ENCODE results near the gene AIG1.
A peak's percentile ranks its signal among the peaks of the same experiment; 100 is the strongest.
"Not testable (repeated sequence)": the region's sequence is repeated elsewhere in the genome, so short reads cannot be mapped to it uniquely, and the experiment has no call there.

The AIG1 gene

DNA sequence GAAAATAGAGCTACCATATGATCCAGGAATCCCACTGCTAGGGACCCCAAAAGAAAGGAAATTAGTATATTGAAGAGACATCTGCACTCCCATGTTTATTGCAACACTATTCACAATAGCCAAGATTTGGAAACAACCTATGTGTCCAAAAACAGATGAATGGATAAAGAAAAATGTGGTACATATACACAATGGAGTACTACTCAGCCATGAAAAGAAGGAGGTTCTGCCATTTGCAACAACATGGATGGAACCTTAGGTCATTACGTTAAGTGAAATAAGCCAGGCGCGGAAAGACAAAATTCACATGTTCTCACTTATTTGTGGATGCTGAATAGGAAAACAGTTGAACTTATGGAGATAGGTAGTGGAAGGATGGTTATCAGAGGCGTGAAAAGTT is 252.5 kb downstream of the AIG1 start:
- no peak for DNase-seq (ENCODE audit: low read depth in 1 of 2, low spot score in 1 of 2)

DNA sequence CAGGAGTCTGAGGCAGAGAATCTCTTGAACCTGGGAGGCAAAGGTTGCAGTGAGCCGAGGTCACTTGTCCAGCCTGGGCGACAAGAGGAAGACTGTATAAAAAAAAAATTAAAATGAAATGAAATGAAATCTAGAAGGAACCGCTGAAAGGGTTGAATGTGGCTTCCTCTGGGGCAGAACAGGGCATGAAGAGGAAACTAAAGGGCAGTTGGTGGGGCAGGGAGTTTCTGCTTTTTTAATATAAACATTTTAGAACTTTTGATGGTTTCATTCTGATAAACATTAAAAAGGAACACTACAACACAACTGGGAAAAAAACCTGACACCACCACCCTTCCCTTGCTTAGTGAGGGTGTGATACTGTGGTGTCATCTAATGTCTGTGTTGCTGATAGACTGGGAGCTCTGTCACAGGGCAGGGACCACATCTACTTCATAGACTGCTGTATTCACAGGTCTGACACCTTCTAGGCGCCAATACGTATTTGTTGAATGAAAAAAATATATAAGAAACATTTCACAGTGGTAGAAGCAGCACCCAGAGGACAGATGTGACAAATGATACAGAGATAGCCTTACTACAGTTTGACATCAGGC is 260.9 kb downstream of the AIG1 start:
- DNase-seq (ENCODE audit: low read depth in 1 of 2, low spot score in 1 of 2), result no peak

DNA sequence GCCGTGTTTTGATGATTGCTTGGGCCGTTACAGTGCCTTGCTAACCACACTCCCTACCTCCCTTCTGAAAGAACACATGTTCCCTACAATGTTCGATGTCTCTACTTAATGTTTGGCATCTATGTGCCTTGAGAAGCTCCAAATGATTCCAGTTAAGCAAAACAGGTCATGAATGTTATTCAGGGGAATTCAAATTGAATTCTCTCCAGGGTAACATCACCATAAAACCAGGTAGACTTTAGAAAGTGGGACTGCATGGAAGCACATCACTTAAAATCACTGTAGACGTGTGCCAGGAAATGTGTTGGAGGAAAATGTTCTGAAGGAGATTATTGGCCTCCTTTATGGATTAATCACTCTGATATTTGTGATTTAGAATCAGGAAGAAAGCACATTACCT is 261.7 kb downstream of the AIG1 start:
- no peak for DNase-seq (ENCODE audit: low read depth in 1 of 2, low spot score in 1 of 2)

DNA sequence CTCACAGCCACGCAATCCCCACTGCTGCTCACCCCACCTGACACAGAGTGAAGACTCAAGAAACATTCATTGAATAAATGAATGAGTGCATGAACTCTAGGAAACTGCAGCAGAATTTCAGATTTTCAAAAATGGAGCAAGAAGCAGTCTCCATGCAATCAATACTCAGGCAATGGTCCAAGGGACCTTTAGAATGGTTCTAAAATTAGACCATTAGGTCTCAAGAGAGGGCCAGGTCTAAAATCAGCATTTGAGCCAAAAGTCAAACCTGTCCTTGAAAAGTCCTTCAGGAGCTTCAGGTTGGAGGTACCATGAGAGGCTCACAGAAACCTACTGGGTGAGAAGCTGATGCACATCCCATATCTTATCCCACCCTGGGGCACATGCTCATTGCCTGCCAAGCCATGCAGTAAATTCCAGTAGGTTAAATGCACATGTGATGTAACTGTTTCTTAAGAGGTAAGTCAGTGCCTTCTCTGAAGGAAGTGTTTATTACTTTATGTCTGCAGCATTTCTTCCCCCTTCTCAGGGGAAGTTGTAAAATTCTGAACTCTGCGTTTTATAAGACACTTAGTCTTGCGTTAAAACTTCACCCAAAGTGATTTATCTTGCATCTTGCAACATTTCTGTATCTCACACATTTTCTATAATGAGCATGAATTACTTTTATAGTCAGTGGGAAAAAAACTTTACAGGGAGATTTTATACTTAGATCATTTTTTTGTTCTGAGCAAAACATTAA is 263.2 kb downstream of the AIG1 start:
- no peak for DNase-seq (ENCODE audit: low read depth in 1 of 2, low spot score in 1 of 2)

DNA sequence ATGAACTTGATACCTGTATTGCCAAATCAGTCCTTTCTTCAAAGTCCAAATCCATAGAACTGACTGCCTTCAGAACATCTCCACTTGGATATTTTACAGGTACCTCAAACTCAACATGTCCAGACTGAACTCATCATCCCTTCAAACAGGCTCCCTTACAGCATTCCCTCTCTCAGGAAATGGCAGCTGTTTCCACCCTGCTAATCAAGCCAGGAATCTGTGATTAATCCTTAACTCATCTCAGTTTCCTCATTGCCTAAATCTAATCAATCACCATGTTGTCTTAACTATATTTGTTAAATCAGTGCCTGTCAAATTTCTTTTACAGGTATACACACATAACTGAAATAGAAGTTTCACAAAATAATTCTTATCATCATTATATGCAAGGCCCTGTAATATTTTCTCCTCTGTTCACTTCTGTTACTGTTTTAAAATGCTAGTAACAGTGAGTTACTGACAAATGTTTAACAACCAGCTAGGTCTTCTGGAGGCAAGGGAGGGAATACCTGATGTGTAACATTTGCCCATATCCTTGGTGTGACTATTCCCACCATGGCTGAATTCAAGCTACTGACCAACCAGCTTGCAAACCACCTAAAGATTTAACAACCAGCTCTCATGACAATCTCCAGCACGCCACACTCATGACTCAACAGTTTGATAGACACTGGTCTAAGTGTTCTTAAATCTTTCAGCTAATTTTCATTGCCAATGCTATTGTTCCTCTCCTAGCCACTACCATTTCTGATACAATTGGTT is 264.9 kb downstream of the AIG1 start:
- DNase-seq (ENCODE audit: low read depth in 1 of 2, low spot score in 1 of 2), result no peak

DNA sequence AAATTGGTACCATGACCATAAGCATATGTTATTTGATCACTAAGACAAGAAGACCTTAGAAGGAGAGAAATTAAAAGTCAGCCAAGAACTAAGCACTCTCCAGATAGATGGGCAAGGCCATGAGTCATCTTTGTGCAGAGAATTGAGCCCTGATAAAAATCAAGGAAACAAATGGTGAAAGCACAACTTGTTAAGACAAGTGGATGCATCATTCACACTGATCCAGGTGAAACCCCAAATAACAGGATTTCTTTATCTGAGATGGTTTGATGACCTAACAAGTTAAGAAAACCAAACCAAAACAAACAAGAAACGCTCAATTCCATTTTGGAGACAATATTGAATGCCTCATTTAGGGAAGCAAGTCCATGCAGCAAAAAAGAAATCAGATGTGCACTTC is 268.2 kb downstream of the AIG1 start:
- no peak for DNase-seq (ENCODE audit: low read depth in 1 of 2, low spot score in 1 of 2)

DNA sequence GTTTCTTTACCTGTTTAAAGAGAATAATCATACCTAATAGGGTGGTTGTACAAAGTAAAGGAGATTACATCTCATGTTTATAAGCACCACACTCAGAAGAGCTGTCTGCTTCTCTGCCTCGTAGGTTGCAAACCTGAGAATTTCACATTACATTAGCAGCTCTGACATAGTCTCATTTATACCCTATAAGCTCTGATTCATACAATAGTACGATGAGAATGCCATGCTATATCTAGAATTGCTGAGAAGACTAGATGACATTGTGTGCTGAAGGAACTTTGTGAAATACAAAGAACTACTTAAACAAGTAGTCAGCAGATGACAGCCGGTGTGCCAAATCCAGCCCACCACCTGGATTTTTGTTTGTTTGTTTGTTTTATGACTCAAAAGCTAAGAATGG is 268.6 kb downstream of the AIG1 start:
- no peak for DNase-seq (ENCODE audit: low read depth in 1 of 2, low spot score in 1 of 2)

DNA sequence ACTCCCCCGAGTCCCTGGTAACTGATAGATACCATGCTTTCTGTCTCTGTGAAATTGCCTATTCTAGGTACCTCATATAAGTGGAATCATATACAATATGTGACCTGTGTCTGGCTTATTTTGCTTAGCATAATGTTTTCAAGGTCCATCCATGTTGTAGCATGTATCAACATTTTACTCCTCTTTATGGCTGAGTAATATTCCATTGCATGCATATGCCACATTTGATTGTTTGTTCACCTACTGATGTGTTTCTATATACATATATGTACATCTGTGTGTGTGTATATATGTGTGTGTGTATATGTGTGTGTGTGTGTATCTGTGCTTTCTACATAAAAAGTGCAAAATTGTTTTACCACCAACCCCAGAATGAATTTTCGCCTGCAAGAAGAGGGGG is 270.7 kb downstream of the AIG1 start:
- no peak for DNase-seq (ENCODE audit: low read depth in 1 of 2, low spot score in 1 of 2)

DNA sequence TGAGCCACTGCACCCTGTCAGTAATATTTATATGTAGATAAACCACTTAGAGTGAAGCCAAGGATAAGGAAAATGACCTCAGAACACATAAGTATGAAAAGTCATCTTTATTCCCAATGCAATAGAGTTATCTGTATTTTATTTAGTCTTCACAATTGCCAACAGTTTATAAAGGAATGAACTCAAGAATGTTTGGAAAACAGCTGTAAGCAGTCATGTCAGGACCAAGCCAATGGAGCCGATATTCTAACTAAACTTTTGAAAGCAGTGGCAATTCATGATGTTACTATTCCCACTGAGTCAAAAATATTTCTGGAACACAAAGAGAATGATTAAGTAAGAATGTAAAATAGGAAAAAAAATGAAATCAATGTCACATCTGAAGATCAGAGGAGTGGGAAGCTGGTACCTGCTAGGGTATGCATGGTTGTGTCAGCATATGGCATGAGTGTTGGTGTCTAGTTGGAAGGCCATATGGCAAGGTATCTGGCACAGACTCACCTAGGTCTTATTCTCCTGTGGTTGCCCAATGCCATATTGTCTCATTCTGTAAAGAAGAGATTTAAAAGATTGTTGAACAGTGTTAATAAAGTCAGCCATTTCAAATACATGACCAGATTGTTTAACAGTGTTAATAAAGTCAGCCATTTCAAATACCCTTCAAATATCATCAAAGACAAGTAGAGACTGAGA is 271.6 kb downstream of the AIG1 start:
- no peak for DNase-seq (ENCODE audit: low read depth in 1 of 2, low spot score in 1 of 2)

DNA sequence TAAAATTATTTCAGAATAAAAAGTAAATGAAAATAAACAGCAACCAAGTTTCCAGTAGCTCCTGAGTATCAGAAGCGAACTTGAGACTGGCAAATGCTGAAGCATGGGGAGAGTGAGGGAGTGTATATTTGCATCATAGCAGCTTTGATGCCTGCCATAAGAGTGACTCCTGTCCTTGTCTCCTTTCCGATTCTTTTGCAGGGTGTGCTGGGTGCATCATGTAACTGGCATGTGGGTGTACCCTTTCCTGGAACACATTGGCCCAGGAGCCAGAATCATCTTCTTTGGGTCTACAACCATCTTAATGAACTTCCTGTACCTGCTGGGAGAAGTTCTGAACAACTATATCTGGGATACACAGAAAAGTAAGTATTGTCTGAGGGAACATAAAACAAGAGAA is 272.4 kb downstream of the AIG1 start:
- no peak for DNase-seq (ENCODE audit: low read depth in 1 of 2, low spot score in 1 of 2)

DNA sequence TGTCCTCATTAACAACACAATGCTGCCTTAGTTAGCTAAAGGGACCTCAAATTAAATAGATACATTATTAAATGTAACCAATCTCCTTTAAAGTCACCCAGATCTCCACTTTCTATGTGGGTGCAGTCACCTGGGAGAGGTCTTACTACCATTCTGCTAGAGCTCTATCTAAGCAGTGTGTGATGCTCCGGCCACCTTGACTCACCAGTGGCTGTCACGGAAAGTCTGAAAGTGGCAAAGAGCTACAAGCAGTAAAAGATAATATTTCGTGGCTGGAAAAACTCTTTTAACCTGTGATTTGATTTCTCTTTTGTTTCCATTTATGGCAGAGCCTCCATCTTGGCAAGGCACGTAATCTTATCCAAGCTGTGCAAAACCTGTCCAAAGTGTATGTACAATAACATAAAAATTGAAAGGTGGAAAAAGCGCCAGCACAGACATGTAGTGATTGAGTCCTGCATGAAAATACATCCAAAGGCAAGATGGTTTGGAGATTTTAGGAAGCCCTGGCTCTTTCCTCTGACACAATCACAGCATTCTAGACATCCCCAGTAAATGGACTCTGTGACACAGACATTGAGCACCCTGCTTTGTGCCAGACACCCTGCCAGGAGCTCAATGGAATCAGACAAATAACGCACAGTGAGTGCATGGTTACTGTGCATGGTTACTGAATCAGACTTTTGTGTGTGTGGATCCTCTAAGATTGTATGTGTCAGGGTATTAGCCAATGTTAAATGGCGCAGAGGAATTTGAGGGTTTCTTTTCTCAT is 273.2 kb downstream of the AIG1 start:
- peak in 1 of 2 donors; percentile 1 for DNase-seq (ENCODE audit: low read depth in 1 of 2, low spot score in 1 of 2)

DNA sequence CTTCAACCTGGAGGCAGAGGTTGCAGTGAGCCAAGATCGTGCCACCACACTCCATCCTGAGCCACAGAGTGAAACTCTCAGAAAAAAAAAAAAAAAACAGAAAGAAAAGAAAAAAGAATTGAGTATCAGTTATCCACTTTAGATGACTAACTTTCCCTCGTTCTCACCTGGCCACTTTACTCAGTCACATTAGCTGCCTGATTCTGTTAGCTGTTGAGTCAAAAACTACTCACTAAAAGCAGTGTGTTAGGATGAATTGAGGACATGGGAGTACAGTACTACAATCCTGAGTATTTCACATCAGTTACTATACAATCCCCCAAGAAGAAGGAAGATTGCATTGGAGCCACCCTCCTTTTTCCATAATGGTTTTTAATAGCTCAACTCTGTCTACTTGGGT is 275.2 kb downstream of the AIG1 start:
- DNase-seq (ENCODE audit: low read depth in 1 of 2, low spot score in 1 of 2), result no peak

DNA sequence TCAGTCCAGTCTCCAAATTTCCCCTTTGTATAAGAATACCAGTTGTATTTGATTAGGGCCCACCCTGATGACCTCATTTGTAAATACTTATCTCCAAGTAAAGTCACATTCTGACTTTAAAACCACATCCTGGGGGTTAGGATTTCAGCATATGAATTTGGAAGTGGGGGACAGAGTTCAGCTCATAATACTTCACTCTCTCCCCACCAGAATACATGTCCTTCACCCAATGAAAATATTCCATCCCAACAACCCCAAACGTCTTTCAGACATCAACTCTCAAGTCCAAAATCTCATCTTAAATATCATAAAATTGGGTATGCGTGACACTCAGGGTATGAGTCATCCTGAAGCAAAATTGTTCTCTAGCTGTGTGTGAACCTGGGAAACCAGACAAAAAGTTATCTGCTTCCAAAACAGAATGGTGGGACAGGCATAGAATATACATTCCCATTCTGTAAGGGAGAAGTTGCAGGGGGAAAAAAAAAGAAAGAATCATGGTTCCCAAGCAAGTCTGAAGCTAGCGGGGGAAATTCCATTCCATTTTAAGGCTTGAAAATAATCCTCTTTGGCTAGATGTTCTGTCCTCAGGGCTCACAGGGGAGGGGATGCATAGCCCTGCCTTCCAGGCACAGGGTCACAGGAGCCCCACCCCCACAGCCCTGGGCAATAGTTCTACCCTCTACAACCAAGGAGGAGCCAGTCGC is 275.9 kb downstream of the AIG1 start:
- no peak for DNase-seq (ENCODE audit: low read depth in 1 of 2, low spot score in 1 of 2)

DNA sequence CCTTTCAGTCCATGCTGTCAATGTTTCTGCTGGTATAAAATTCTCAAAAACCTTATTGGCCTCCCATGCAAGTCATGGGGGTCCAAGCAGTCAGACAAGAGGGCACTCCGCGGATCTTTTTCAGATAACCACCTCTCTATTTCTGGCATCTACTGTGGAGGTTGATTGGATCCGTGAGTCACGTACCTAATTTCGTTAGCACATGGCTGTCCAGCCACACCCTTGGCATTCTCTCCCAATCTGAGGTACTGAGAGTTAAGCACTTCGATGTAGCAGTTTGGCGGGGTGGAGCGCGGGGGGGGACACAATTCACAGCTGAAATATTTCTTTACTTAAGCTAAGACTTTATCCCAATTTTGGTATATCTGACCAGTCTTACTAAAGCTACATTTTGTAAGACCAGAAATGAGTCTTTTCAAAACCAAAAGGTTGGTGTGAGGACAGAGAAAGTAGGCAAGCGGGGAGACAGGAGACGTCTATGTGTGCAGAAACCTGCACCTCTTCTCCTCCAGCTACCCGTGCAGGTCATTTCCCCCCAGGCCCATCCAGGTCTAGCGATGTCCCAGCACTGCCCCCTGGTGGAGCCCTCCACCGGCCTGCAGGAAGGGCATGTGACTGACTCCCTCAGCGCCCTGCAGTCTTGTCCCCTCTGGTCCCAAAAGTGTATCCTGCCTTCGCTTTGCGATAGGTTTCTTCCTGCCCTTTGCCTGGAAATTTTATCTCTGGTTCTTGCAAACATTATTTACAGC is 276.7 kb downstream of the AIG1 start:
- DNase-seq (ENCODE audit: low read depth in 1 of 2, low spot score in 1 of 2), result peak; percentile 20 to 52

DNA sequence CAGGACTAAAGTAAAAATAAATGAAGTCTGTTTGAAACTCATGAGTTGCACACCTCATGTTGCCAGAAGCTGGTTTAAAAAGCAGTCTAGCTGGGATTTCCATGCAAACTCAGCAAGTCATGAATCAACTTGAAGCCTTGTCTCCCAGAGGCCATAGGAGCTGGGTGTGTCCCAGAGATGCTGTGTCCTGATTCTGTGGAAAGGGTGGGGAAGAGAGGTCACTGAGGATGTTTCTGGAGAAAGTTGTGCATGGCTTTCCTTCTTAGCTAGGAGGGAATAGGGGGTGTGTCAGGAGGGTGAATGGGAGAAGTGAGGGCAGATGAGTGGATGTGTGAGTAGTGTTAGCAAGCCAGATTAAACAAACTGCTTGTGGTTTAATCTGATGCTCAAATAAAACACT is 278.5 kb downstream of the AIG1 start:
- DNase-seq (ENCODE audit: low read depth in 1 of 2, low spot score in 1 of 2), result no peak

DNA sequence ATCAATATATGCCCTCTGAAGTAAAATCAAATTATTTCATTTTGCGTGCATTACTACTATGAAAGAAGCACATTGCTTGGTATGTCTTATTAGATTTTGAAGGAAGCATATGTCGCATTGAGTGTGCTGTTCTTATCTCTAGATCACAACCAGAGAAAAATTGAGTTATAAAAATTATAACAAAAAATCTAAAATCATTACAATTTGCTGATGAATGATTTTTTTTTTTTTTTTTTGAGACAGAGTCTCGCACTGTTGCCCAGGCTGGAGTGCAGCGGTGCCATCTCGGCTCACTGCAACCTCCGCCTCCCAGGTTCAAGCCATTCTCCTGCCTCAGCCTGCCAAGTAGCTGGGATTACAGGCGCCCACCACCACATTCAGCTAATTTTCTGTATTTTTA is 284.8 kb downstream of the AIG1 start:
- DNase-seq (ENCODE audit: low read depth in 1 of 2, low spot score in 1 of 2), result not testable (repeated sequence)

DNA sequence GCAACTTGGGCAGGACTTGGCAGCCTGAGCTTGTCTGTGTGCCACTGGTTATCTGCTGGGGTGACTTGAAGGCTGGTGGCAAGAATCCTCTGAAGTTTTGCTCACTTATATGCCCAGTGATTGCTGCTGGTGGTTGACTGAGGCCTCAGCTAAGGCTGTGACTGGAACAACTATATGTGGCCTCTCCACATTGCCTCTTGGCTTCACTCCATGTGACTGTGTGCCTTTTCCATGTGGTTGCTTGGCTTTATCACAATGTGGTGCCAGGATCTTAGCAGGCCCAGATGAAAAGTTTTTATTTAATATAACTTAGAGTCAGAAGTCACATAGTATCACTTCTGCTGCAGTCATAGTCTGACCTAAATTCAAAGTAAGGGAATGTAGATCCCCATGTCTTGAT is 285.3 kb downstream of the AIG1 start:
- DNase-seq (ENCODE audit: low read depth in 1 of 2, low spot score in 1 of 2), result no peak

DNA sequence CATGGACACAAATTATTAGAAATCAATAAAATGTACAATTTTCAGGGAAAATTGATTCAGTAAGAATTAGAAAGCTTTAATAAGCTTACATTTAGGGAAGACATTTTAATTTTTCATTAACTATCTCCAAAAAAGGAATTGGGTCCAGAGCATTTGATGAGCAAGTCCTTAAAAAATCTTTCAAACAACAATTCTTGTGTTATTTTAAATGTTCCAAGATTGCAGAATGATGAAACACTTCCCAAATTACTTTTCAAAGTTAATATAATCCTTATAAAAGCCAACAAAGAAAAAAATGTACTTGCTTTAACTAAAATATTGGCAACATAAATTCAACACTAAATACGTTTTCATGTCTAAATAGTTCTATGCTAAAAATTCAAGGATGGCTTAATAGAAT is 287.8 kb downstream of the AIG1 start:
- no peak for DNase-seq (ENCODE audit: low read depth in 1 of 2, low spot score in 1 of 2)

DNA sequence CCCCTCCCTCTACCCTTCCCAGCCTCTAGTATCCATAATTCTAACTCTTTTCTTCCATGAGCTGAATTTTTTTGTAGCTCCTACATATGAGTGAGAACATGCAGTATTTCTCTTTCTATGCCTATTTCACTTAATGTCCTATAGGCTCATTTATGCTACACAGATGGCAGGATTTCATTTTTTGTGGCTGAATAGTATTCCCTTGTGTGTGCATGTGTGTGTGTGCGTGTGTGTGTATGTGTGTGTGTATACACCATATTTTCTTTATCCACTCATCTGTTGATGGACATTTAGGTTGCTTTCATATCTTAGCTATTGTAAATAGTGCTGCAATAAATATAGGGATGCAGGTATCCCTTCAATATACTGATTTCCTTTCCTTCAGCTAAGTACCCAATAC is 288.8 kb downstream of the AIG1 start:
- DNase-seq (ENCODE audit: low read depth in 1 of 2, low spot score in 1 of 2), result no peak
